ENCODE data around the gene SLC22A3.
"Not testable (repeated sequence)": the region's sequence is repeated elsewhere in the genome, so short reads cannot be mapped to it uniquely, and the experiment has no call there.

DNA sequence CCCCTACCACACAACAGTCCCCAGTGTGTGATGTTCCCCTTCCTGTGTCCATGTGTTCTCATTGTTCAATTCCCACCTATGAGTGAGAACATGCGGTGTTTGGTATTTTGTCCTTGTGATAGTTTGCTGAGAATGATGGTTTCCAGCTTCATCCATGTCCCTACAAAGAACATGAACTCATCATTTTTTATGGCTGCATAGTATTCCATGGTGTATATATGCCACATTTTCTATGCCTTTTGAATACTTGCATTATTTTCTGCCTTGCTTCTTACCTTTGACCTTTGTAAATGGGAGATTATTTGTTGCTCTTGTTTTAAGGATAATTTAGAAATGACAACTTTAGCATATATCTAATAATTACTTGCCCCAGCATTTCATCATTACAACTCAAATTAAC is 45.3 kb downstream of the SLC22A3 start:
- TF ChIP-seq, protein P1, sequence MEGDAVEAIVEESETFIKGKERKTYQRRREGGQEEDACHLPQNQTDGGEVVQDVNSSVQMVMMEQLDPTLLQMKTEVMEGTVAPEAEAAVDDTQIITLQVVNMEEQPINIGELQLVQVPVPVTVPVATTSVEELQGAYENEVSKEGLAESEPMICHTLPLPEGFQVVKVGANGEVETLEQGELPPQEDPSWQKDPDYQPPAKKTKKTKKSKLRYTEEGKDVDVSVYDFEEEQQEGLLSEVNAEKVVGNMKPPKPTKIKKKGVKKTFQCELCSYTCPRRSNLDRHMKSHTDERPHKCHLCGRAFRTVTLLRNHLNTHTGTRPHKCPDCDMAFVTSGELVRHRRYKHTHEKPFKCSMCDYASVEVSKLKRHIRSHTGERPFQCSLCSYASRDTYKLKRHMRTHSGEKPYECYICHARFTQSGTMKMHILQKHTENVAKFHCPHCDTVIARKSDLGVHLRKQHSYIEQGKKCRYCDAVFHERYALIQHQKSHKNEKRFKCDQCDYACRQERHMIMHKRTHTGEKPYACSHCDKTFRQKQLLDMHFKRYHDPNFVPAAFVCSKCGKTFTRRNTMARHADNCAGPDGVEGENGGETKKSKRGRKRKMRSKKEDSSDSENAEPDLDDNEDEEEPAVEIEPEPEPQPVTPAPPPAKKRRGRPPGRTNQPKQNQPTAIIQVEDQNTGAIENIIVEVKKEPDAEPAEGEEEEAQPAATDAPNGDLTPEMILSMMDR (IDR thresholded peaks at IDR 0.05), result not testable (repeated sequence)
- not testable (repeated sequence) for TF ChIP-seq ZFX (IDR thresholded peaks at IDR 0.05; ENCODE audit: borderline replicate concordance)
